Activated T-helper 2 cell treated with anti-CD3 and anti-CD28 coated beads, Interferon-gamma antibody, Interleukin-2, Interleukin-4, amounts not matched to agents 10 μg/mL and 5 μg/mL and 100 μg/mL, durations not matched to agents 14 hours and 24 hours and 36 hours (primary cell): ENCODE measurements around the gene C1orf53. TPM values are rescaled to one million over a fixed set of nuclear protein-coding genes. Genes with fewer than 3 reads are reported as not detected.

ENCODE experiments used
- DNase-seq: peaks from one replicate; pipeline ENCODE4 v3.0.0; 2021; ENCODE audit warnings: low spot score
- H3K27ac Mint-ChIP-seq: one replicate; pipeline ENCODE4 v1.8.0; 2021; ENCODE audit warnings: mixed read lengths
- H3K27me3 Mint-ChIP-seq: one replicate; pipeline ENCODE4 v1.8.0; 2021; ENCODE audit warnings: low read depth, mixed read lengths
- H3K36me3 Mint-ChIP-seq: one replicate; pipeline ENCODE4 v1.8.0; 2021; ENCODE audit warnings: low read depth, mixed read lengths
- H3K4me1 Mint-ChIP-seq: one replicate; pipeline ENCODE4 v1.8.0; 2021; ENCODE audit warnings: low read depth, mixed read lengths
- H3K4me3 Mint-ChIP-seq: one replicate; pipeline ENCODE4 v1.8.0; 2021; ENCODE audit warnings: low read depth, mild to moderate bottlenecking, moderate library complexity, mixed read lengths
- H3K9me3 Mint-ChIP-seq: one replicate; pipeline ENCODE4 v1.8.0; 2021; ENCODE audit warnings: mixed read lengths
- intact Hi-C: fragments of 100-400 bp; cut with micrococcal nuclease; formaldehyde crosslinking; loops from one replicate; pipeline ENCODE4 v1.15.1; 2023
- total RNA-seq: library from RNA; stranded (reverse); gene quantifications from 2 replicates; pipeline ENCODE4 v1.2.3, GENCODE V29; 2022

C1orf53 gene
- total RNA-seq, 1 donor from 2014 or later = 2.4 TPM

DNA sequence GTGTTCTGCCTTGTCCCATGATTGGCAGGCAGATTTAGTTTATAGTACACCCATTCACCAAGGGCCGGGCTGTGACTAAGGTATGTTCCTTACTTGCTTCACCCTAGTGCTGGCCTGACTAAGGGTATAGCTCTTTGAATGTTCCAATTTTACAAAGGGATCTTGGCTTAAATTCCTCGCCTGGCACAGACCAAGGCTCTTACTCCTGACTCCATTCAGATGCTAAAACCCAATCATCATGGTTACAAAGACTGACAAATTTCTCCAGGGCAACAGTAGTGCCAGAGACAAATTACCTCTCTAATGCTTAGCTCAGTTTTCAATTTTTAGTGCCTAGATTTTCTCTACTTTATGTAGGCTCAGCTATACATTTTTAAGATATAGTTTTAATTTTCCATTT is 11.5 kb upstream of the C1orf53 start:
- H3K27ac Mint-ChIP-seq = no peak overlapping the region
- peaks cover 4% of the 10 kb centered on the region for H3K9me3 Mint-ChIP-seq
- no peak for DNase-seq
- no peaks in the 10 kb centered on the region for H3K36me3 Mint-ChIP-seq
- intact Hi-C loops = no loop called here
- H3K4me1 Mint-ChIP-seq = peaks cover 2% of the 10 kb centered on the region
- H3K4me3 Mint-ChIP-seq = no peak overlapping the region
- peaks cover 53% of the 10 kb centered on the region for H3K27me3 Mint-ChIP-seq

- intact Hi-C loops = no loop called here
- Mint-ChIP-seq H3K4me1 (peaks cover 2% of the 10 kb centered on the region), H3K4me3 (no peak overlapping the region), H3K27ac (no peak overlapping the region), H3K36me3 (no peaks in the 10 kb centered on the region), H3K9me3 (peaks cover 4% of the 10 kb centered on the region), H3K27me3 (peaks cover 58% of the 10 kb centered on the region)
- no peak for DNase-seq
Measured at GRCh38 chr1:197892684-197893083, 9.7 kb upstream of the C1orf53 start.

GRCh38 chr1:197896301-197896700 is 6.1 kb upstream of the C1orf53 start:
- no peaks in the 10 kb centered on the region for H3K36me3 Mint-ChIP-seq
- no peak overlapping the region for H3K27ac Mint-ChIP-seq
- intact Hi-C loops = no loop called here
- peaks cover 4% of the 10 kb centered on the region for H3K9me3 Mint-ChIP-seq
- peaks cover 2% of the 10 kb centered on the region for H3K4me1 Mint-ChIP-seq
- no peak overlapping the region for H3K4me3 Mint-ChIP-seq
- H3K27me3 Mint-ChIP-seq = peaks cover 61% of the 10 kb centered on the region
- DNase-seq = no peak

DNA sequence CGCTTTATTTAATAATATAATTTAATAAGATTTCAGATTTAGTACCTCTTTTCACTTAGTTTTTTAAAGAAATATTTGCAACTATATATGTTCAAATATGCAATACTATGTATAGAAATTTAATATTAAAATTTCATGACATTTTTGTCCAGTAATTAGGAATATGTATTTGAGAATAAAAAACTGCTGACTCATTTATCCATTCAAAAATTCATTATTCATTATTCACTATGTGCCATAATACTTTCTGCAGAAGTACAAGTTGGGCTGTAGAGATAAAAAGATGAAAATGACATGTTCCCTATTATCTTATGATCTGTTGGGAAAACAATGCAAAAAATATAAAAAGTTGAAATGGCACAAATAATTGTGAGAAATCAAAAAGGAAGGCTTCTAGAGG is 3.4 kb upstream of the C1orf53 start:
- H3K27ac Mint-ChIP-seq = no peak overlapping the region
- H3K36me3 Mint-ChIP-seq = no peaks in the 10 kb centered on the region
- peaks cover 54% of the 10 kb centered on the region for H3K27me3 Mint-ChIP-seq
- H3K4me3 Mint-ChIP-seq = no peak overlapping the region
- intact Hi-C loops = no loop called here
- peaks cover 4% of the 10 kb centered on the region for H3K9me3 Mint-ChIP-seq
- peaks cover 18% of the 10 kb centered on the region for H3K4me1 Mint-ChIP-seq
- no peak for DNase-seq

- Mint-ChIP-seq H3K36me3 (no peaks in the 10 kb centered on the region), H3K27ac (peak overlapping the region; percentile 70), H3K9me3 (no peaks in the 10 kb centered on the region), H3K4me3 (peak overlapping the region; percentile 82), H3K4me1 (peaks cover 22% of the 10 kb centered on the region), H3K27me3 (peaks cover 64% of the 10 kb centered on the region)
- no peak for DNase-seq
- intact Hi-C loops = no loop called here
Measured at GRCh38 chr1:197902131-197902453, 338 bp upstream of the C1orf53 start.

DNA sequence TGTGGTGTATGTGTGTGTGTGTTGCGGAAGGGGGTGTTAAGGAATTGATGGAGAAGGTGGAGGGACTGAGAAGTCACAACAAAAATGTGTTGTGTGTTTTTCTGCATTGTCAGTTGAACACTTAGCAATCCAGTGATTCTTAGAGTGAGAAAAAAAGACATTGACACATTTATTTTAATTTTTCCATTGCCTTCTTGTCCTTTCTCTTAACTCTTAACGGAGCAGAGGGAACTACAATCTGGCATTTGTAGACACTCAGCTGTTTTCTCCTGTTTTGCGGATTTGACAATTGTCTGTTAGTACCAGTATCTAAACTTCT is 725 bp downstream of the C1orf53 start:
- intact Hi-C loops = no loop called here
- H3K36me3 Mint-ChIP-seq = no peaks in the 10 kb centered on the region
- H3K27ac Mint-ChIP-seq = peak overlapping the region; percentile 70
- peak overlapping the region; percentile 80 for H3K4me3 Mint-ChIP-seq
- peaks cover 64% of the 10 kb centered on the region for H3K27me3 Mint-ChIP-seq
- no peak for DNase-seq
- no peaks in the 10 kb centered on the region for H3K9me3 Mint-ChIP-seq
- H3K4me1 Mint-ChIP-seq = peaks cover 25% of the 10 kb centered on the region

DNA sequence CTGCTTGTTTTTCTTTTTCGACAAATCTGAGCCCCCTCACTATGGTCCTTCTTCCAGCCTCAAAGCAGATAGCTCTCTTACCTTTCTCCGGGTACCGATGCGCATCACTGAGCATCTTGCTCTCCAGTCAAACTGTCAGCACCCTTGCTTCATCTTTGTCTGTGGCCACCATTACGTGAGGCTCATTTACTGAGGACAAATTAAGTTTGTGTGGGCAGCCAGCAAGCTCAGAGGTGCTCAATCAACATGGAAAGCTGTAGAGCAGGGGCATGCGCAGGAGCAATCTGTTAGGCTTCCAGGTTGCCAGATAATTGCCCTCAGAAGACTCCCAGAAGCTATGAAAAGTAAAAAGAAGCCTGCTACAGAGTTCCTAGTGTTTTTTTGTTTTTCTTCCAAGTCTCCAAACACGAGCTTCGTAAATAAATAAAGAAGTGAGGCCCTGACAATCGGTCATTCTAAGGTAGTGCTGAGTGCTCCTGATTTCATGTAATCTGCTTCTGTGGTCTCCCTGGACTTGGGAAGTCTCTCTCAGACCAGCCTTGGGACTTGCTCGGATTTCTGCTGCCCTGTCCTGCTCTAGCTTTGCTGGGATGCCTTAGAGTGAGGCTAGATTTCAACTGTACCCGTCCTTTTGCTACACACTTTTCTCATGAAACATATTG is 1.8 kb downstream of the C1orf53 start:
- H3K4me3 Mint-ChIP-seq = peak overlapping the region; percentile 9

GRCh38 chr1:197905699-197906351 is 3.4 kb downstream of the C1orf53 start:
- DNase-seq = no peak
- H3K9me3 Mint-ChIP-seq = no peaks in the 10 kb centered on the region
- H3K4me3 Mint-ChIP-seq = no peak overlapping the region
- H3K27ac Mint-ChIP-seq = no peak overlapping the region
- intact Hi-C loops = loop anchor here (1.0 kb wide), 1 partner anchor 12 kb away; no protein-coding TSS in a partner anchor
- H3K27me3 Mint-ChIP-seq = peaks cover 73% of the 10 kb centered on the region
- H3K4me1 Mint-ChIP-seq = peaks cover 49% of the 10 kb centered on the region
- H3K36me3 Mint-ChIP-seq = no peaks in the 10 kb centered on the region

More for the DNA sequence above, 1.8 kb downstream of the C1orf53 start:
- Mint-ChIP-seq H3K27me3 (peaks cover 67% of the 10 kb centered on the region), H3K9me3 (no peaks in the 10 kb centered on the region), H3K27ac (no peak overlapping the region), H3K36me3 (no peaks in the 10 kb centered on the region), H3K4me1 (peaks cover 36% of the 10 kb centered on the region)
- intact Hi-C loops = no loop called here
- DNase-seq = no peak

GRCh38 chr1:197907846-197908616 is 5.6 kb downstream of the C1orf53 start:
- DNase-seq = no peak
- Mint-ChIP-seq H3K27ac (no peak overlapping the region), H3K9me3 (no peaks in the 10 kb centered on the region), H3K27me3 (peaks cover 91% of the 10 kb centered on the region), H3K4me3 (no peak overlapping the region), H3K4me1 (peaks cover 57% of the 10 kb centered on the region), H3K36me3 (no peaks in the 10 kb centered on the region)
- intact Hi-C loops = loop anchor here (2.0 kb wide), 1 partner anchor 249 kb away; the partner anchor contains the start of gene NEK7

DNA sequence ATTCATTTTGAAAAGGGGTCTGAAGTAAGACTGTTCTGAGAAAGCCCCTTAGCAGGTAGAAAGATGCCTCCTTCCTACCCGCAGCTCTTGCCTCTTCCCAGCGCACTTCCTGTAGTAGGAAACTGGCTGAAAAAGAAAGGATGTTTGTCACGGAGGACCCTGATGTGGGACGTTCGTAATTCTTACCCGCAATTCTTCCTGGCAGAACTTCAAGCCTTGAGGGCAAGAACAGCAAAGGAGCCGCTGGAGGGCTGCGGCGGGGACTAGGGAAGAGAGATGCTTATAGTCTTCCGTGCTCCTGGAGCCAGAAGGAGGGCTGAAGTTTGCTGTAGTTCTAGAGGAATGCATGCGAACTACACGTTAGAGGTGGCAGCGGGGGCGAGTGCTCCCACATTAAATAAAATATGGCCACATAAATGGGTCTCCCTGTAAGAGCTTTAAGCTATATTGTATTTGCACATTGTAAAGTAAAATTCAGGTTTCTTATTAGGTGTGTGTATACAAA is 6.3 kb downstream of the C1orf53 start:
- intact Hi-C loops = loop anchor here (2.0 kb wide), 1 partner anchor 248 kb away; the partner anchor contains the start of gene NEK7
- Mint-ChIP-seq H3K9me3 (no peaks in the 10 kb centered on the region), H3K4me1 (peaks cover 51% of the 10 kb centered on the region), H3K36me3 (no peaks in the 10 kb centered on the region), H3K27me3 (peaks cover 93% of the 10 kb centered on the region), H3K27ac (no peak overlapping the region), H3K4me3 (peak overlapping the region; percentile 9)
- no peak for DNase-seq

GRCh38 chr1:197909384-197909783 is 7.0 kb downstream of the C1orf53 start:
- H3K27me3 Mint-ChIP-seq = peaks cover 93% of the 10 kb centered on the region
- peaks cover 52% of the 10 kb centered on the region for H3K4me1 Mint-ChIP-seq
- H3K4me3 Mint-ChIP-seq = no peak overlapping the region
- H3K27ac Mint-ChIP-seq = no peak overlapping the region
- no peaks in the 10 kb centered on the region for H3K36me3 Mint-ChIP-seq
- DNase-seq = no peak
- intact Hi-C loops = loop anchor here (2.0 kb wide), 1 partner anchor 247 kb away; the partner anchor contains the start of gene NEK7
- no peaks in the 10 kb centered on the region for H3K9me3 Mint-ChIP-seq

GRCh38 chr1:197910120-197910991 is 7.9 kb downstream of the C1orf53 start:
- no peaks in the 10 kb centered on the region for H3K36me3 Mint-ChIP-seq
- H3K4me3 Mint-ChIP-seq = peak overlapping the region; percentile 72
- no peaks in the 10 kb centered on the region for H3K9me3 Mint-ChIP-seq
- intact Hi-C loops = loop anchor here (1.0 to 10.0 kb wide), 4 partner anchors 8 to 1306 kb away; partner anchors contain the start of gene KCNT2
- no peak for DNase-seq
- H3K4me1 Mint-ChIP-seq = peaks cover 52% of the 10 kb centered on the region
- peaks cover 96% of the 10 kb centered on the region for H3K27me3 Mint-ChIP-seq
- no peak overlapping the region for H3K27ac Mint-ChIP-seq
